Measurements from ENCODE around the gene RNU1-4. TPM values are rescaled to one million over a fixed set of nuclear protein-coding genes. Genes with fewer than 3 reads are reported as not detected.

RNU1-4 gene
- total and polyA plus RNA-seq, 10 donors = under 0.01 to 8,075 (median 6,234) TPM; not detected in 3

Small RNA genes within 50 kb of the gene (small RNA-seq; reads per million reads assigned to genes)
- gene RNU1-4 = 0 reads per million in 4 donors

Other genes starting within 250 kb of the RNU1-4 start
- gene RNU1-1, start 226.2 kb upstream of the RNU1-4 start, total RNA-seq = 1,000 to 10,000 TPM in 4 of 7 donors, under 1 TPM in 3; under 0.01 to 8,075 (median 6,234) TPM
- gene RNU1-1, start 226.2 kb upstream of the RNU1-4 start, polyA plus RNA-seq = not detected
- gene NBPF1, start 127.0 kb upstream of the RNU1-4 start, total RNA-seq = 10 to 100 TPM; 22.0 to 60.7 (median 33.7) TPM
- gene NBPF1, start 127.0 kb upstream of the RNU1-4 start, polyA plus RNA-seq = 1 to 10 TPM; 1.3 to 7.2 (median 2.9) TPM
- 1,000 to 10,000 TPM in 4 of 7 donors, under 1 TPM in 3; under 0.01 to 8,075 (median 6,234) TPM for gene RNU1-3, start 73.6 kb upstream of the RNU1-4 start, total RNA-seq
- gene RNU1-3, start 73.6 kb upstream of the RNU1-4 start, polyA plus RNA-seq = not detected
- gene RNU1-2, start 155.5 kb downstream of the RNU1-4 start, total RNA-seq = 1,000 to 10,000 TPM in 4 of 7 donors, under 1 TPM in 3; under 0.01 to 8,075 (median 6,234) TPM
- gene RNU1-2, start 155.5 kb downstream of the RNU1-4 start, polyA plus RNA-seq = not detected
- gene CROCC, start 181.4 kb downstream of the RNU1-4 start, total RNA-seq = 10 to 100 TPM; 19.0 to 41.9 (median 31.0) TPM
- gene CROCC, start 181.4 kb downstream of the RNU1-4 start, polyA plus RNA-seq = 10 to 100 TPM; 14.5 to 55.4 (median 27.5) TPM
- gene MFAP2, start 240.1 kb downstream of the RNU1-4 start, total RNA-seq = 1 to 10 TPM in 3 of 7 donors, under 1 TPM in 1, not detected in 3; 0.77 to 2.7 (median 1.5) TPM
- gene MFAP2, start 240.1 kb downstream of the RNU1-4 start, polyA plus RNA-seq = 1 to 10 TPM in 2 of 3 donors, under 1 TPM in 1; 0.87 to 3.9 (median 1.2) TPM

Data from spleen (tissue), 11 donors.